H1 (cell line): ENCODE results near the gene CBLL1. TPM values are rescaled to one million over a fixed set of nuclear protein-coding genes. Genes with fewer than 3 reads are reported as not detected.

Experiments used
- CTCF ChIA-PET: fragments of 300-600 bp; sonication (Branson Sonifier 250); formaldehyde crosslinking; loops from one replicate; lab custom pipeline; 2021; ENCODE audit not compliant: partially characterized antibody; lab: Charles Lee
- POLR2A ChIA-PET: fragments of 300-600 bp; sonication (Branson Sonifier 250); formaldehyde crosslinking; loops from one replicate; lab custom pipeline; 2021; ENCODE audit warnings: inconsistent platforms; ENCODE audit not compliant: partially characterized antibody; lab: Charles Lee
- DNase-seq, 2 experiments: peaks; one replicate each; pipeline versions ENCODE4 v3.0.0 to v3.0.0-alpha.2; 2010 to 2022; ENCODE audit warnings: low spot score in 2 of 2, low read depth in 1 of 2, mixed read lengths in 1 of 2
- FAIRE-seq: peaks from 2 replicates; lab custom pipeline; 2011; peaks lifted over from hg19 to GRCh38; lab: Jason Lieb, UNC
- H2AFZ ChIP-seq: 2 replicates; pipeline ENCODE4 v1.8.1; 2012; ENCODE audit warnings: low read length, inconsistent platforms
- H2AK5ac ChIP-seq: 2 replicates; pipeline ENCODE4 v1.6.1; 2013; ENCODE audit warnings: low read depth, low read length
- H2BK120ac ChIP-seq: replicated peaks from 2 replicates; pipeline ENCODE3; 2013; ENCODE audit warnings: low read depth, low read length, inconsistent platforms
- H2BK12ac ChIP-seq: 2 replicates; pipeline ENCODE4 v1.6.1; 2013; ENCODE audit warnings: low read depth, low read length
- H2BK15ac ChIP-seq: 2 replicates; pipeline ENCODE4 v1.6.1; 2013; ENCODE audit warnings: low read length
- H2BK20ac ChIP-seq: 2 replicates; pipeline ENCODE4 v1.6.1; 2013; ENCODE audit warnings: low read length
- H2BK5ac ChIP-seq: 2 replicates; pipeline ENCODE4 v1.6.1; 2013; ENCODE audit warnings: low read depth, low read length
- H3K14ac ChIP-seq: 2 replicates; pipeline ENCODE4 v1.6.1; 2013; ENCODE audit warnings: inconsistent platforms; ENCODE audit not compliant: insufficient read length
- H3K18ac ChIP-seq: 2 replicates; pipeline ENCODE4 v1.6.1; 2013; ENCODE audit warnings: low read length; ENCODE audit errors: extremely low read depth
- H3K23ac ChIP-seq: 2 replicates; pipeline ENCODE4 v1.6.1; 2013; ENCODE audit warnings: inconsistent platforms; ENCODE audit not compliant: insufficient read length
- H3K23me2 ChIP-seq: 2 replicates; pipeline ENCODE4 v1.6.1; 2013; ENCODE audit warnings: low read depth, low read length
- H3K27ac ChIP-seq: 2 replicates; pipeline ENCODE4 v1.6.1; 2011; ENCODE audit warnings: low read depth, low read length, inconsistent platforms
- H3K27me3 ChIP-seq, 4 experiments: replicated peaks in 1 of 4; 1 replicate in 1 of 4; 2 replicates in 3 of 4; pipeline versions ENCODE4 v1.6.1 to v1.8.1; 2011 to 2013; ENCODE audit warnings: low read length in 3 of 4, mild to moderate bottlenecking in 3 of 4, inconsistent platforms in 2 of 4, mixed read lengths in 2 of 4, moderate library complexity in 1 of 4; ENCODE audit not compliant: control insufficient read depth in 3 of 4, insufficient read depth in 3 of 4; ENCODE audit errors: extremely low read depth in 1 of 4
- H3K36me3 ChIP-seq, 4 experiments: 2 replicates each; pipeline versions ENCODE4 v1.6.1 to v1.8.1; 2011 to 2013; ENCODE audit warnings: mild to moderate bottlenecking in 4 of 4, low read length in 3 of 4, moderate library complexity in 2 of 4, control low read depth in 1 of 4, inconsistent platforms in 1 of 4; ENCODE audit not compliant: insufficient read depth in 4 of 4, control insufficient read depth in 2 of 4
- H3K4ac ChIP-seq: replicated peaks from 2 replicates; pipeline ENCODE3; 2013; ENCODE audit warnings: low read length, low read depth, mixed read lengths, inconsistent platforms; ENCODE audit not compliant: insufficient read length
- H3K4me1 ChIP-seq, 4 experiments: replicated peaks in 1 of 4; 1 replicate in 1 of 4; 2 replicates in 3 of 4; pipeline versions ENCODE4 v1.6.1 to v1.8.1; 2011 to 2013; ENCODE audit warnings: low read length in 3 of 4, inconsistent platforms in 2 of 4, mixed read lengths in 1 of 4; ENCODE audit not compliant: insufficient read depth in 4 of 4, control insufficient read depth in 3 of 4
- H3K4me2 ChIP-seq, 2 experiments: 2 replicates each; pipeline versions ENCODE4 v1.6.1 to v1.8.1; 2011 to 2013; ENCODE audit warnings: low read depth in 2 of 2, low read length in 2 of 2, control low read depth in 1 of 2, inconsistent platforms in 1 of 2, mild to moderate bottlenecking in 1 of 2; ENCODE audit not compliant: insufficient read depth in 1 of 2
- H3K4me3 ChIP-seq, 4 experiments: fragments of 200-600, 300-600 bp in 1 of 4; sonication (generic), shearing (Covaris generic), sonication (Bioruptor Twin) in 1 of 4; 2 replicates each; pipeline versions ENCODE4 v1.5.1 to v1.8.1; 2011 to 2016; ENCODE audit warnings: low read length in 4 of 4, low read depth in 3 of 4, control low read depth in 2 of 4, inconsistent platforms in 2 of 4, mild to moderate bottlenecking in 2 of 4, mixed read lengths in 1 of 4, moderate library complexity in 1 of 4; ENCODE audit not compliant: insufficient read depth in 2 of 4; ENCODE audit errors: extremely low read depth in 1 of 4
- H3K56ac ChIP-seq: replicated peaks from 2 replicates; pipeline ENCODE3; 2013; ENCODE audit warnings: low read depth, mild to moderate bottlenecking, mixed read lengths, low read length, inconsistent platforms; ENCODE audit not compliant: insufficient read length
- H3K79me1 ChIP-seq: 2 replicates; pipeline ENCODE4 v1.6.1; 2013; ENCODE audit warnings: low read depth, low read length, control low read depth
- H3K79me2 ChIP-seq, 2 experiments: 2 replicates each; pipeline versions ENCODE4 v1.6.1 to v1.8.1; 2012 to 2013; ENCODE audit warnings: low read length in 2 of 2, mild to moderate bottlenecking in 2 of 2, inconsistent platforms in 1 of 2; ENCODE audit not compliant: insufficient read depth in 2 of 2, control insufficient read depth in 1 of 2
- H3K9ac ChIP-seq, 4 experiments: replicated peaks in 1 of 4; 1 replicate in 1 of 4; 2 replicates in 3 of 4; pipeline versions ENCODE4 v1.6.1 to v1.8.1; 2011 to 2013; ENCODE audit warnings: low read depth in 3 of 4, low read length in 3 of 4, control low read depth in 2 of 4, mild to moderate bottlenecking in 2 of 4, moderate library complexity in 2 of 4, inconsistent platforms in 1 of 4; ENCODE audit errors: extremely low read depth in 1 of 4
- H3K9me3 ChIP-seq, 2 experiments: 2 replicates each; pipeline versions ENCODE4 v1.6.1 to v1.8.1; 2012 to 2013; ENCODE audit warnings: mild to moderate bottlenecking in 2 of 2, moderate library complexity in 2 of 2, control low read depth in 1 of 2, inconsistent platforms in 1 of 2, low read depth in 1 of 2, low read length in 1 of 2, mixed read lengths in 1 of 2; ENCODE audit not compliant: insufficient read depth in 2 of 2
- H4K20me1 ChIP-seq, 2 experiments: replicated peaks in 1 of 2; 2 replicates each; pipeline versions ENCODE3 to v1.8.1; 2011 to 2013; ENCODE audit warnings: inconsistent platforms in 2 of 2, low read length in 2 of 2, mild to moderate bottlenecking in 1 of 2; ENCODE audit not compliant: insufficient read depth in 2 of 2, control insufficient read depth in 1 of 2
- H4K5ac ChIP-seq: 2 replicates; pipeline ENCODE4 v1.6.1; 2013; ENCODE audit warnings: low read length, low read depth, mixed read lengths, inconsistent platforms; ENCODE audit not compliant: insufficient read length
- H4K8ac ChIP-seq: 2 replicates; pipeline ENCODE4 v1.8.0; 2013; ENCODE audit warnings: mild to moderate bottlenecking, moderate library complexity, low read length, inconsistent platforms; ENCODE audit not compliant: insufficient read depth; ENCODE audit errors: extremely low read depth
- H4K91ac ChIP-seq: replicated peaks from 2 replicates; pipeline ENCODE3; 2013; ENCODE audit warnings: low read length, mixed read lengths, inconsistent platforms; ENCODE audit not compliant: insufficient read length
- BCL11A ChIP-seq, 2 experiments: IDR thresholded peaks; one replicate each; pipeline ENCODE4 v1.6.1; 2011; ENCODE audit warnings: low read depth in 2 of 2, low read length in 2 of 2, mild to moderate bottlenecking in 2 of 2
- SP1 ChIP-seq: IDR thresholded peaks from 2 replicates; pipeline ENCODE4 v1.6.1; 2011; ENCODE audit warnings: low read depth, low read length
- SP2 ChIP-seq: IDR thresholded peaks from 2 replicates; pipeline ENCODE4 v1.6.1; 2012; ENCODE audit warnings: mild to moderate bottlenecking, low read length, inconsistent platforms
- SP4 ChIP-seq: IDR thresholded peaks from 2 replicates; pipeline ENCODE4 v1.6.1; 2012; ENCODE audit warnings: low read length, inconsistent platforms
- TAF1 ChIP-seq: IDR thresholded peaks from 2 replicates; pipeline ENCODE4 v1.6.1; 2011; ENCODE audit warnings: mild to moderate bottlenecking, low read depth, low read length
- ZNF274 ChIP-seq: IDR thresholded peaks from 2 replicates; pipeline ENCODE4 v1.7.0; 2012; ENCODE audit warnings: low read length, borderline replicate concordance; ENCODE audit errors: extremely low read depth
- WGBS, 2 experiments: shearing (Covaris generic) in 1 of 2; methylation state at CpG; one replicate each; pipeline versions ENCODE4 v1.1.6 to v1.1.7; 2013 to 2015; ENCODE audit warnings: low lambda C conversion rate in 2 of 2, mixed read lengths in 2 of 2, inconsistent platforms in 1 of 2, low coverage in 1 of 2, missing lambda C conversion rate in 1 of 2; ENCODE audit not compliant: insufficient replicate concordance in 2 of 2, insufficient coverage in 1 of 2, insufficient read length in 1 of 2; ENCODE audit errors: extremely low coverage in 1 of 2, missing lambda C conversion rate in 1 of 2; 5-methylcytosine and 5-hydroxymethylcytosine counted together
- polyA plus RNA-seq, 7 experiments: library from polyadenylated mRNA; depleted of rRNA in 3 of 7; stranded (reverse) in 5 of 7; unstranded in 2 of 7; fragments of >200 nt in 5 of 7; fragments of 200-250 nt in 2 of 7; gene quantifications; 1 replicate in 5 of 7; 2 replicates in 1 of 7; 4 replicates in 1 of 7; pipeline versions ENCODE4 v1.2.1 to v1.2.3, GENCODE V29; 2011 to 2013; ENCODE audit warnings: missing spikeins in 2 of 7, mixed read lengths in 2 of 7
- total RNA-seq: library from RNA; stranded (reverse); fragmentation: NEBNext Ultra II Directional; extraction: Animal tissue kit (Norgen Biotek cat#: 25700); gene quantifications from 2 replicates; pipeline ENCODE4 v1.2.1, GENCODE V29; 2021

Gene CBLL1
- total and polyA plus RNA-seq, 2 of the 8 experiments (the other 6 are each of a cell fraction or from before 2014, with no cell fraction given), result 27.0 to 34.0 TPM

GRCh38 chr7:107758667-107759066, 14.7 kb downstream of the CBLL1 start:
- Histone ChIP-seq H3K4me1 (no peaks in the 10 kb centered on the region), H4K91ac (no peak overlapping the region), H3K27ac (no peak overlapping the region), H3K18ac (no peak overlapping the region), H2AFZ (no peak overlapping the region), H3K14ac (no peak overlapping the region), H3K27me3 (no peaks in the 10 kb centered on the region), H4K8ac (peak overlapping the region; percentile 51; the same call in 1 of the 2 replicates), H3K79me1 (no peaks in the 10 kb centered on the region; the same call in 1 of the 2 replicates), H3K4me3 (no peak overlapping the region), H2BK15ac (no peak overlapping the region), H3K23me2 (no peaks in the 10 kb centered on the region), H2AK5ac (no peak overlapping the region), H4K5ac (no peak overlapping the region), H3K9me3 (no peaks in the 10 kb centered on the region), H3K79me2 (no peaks in the 10 kb centered on the region), H2BK120ac (no peak overlapping the region), H2BK20ac (no peak overlapping the region), H3K4ac (no peak overlapping the region), H4K20me1 (peaks cover 0 to 6% of the 10 kb centered on the region in 2 experiments), H3K56ac (no peak overlapping the region), H3K36me3 (peaks cover 7 to 58% (median 27%) of the 10 kb centered on the region in 4 experiments; a peak in 7 of 8 replicates), H3K9ac (no peak overlapping the region), H3K4me2 (no peak overlapping the region), H2BK5ac (no peak overlapping the region), H3K23ac (no peak overlapping the region), H2BK12ac (no peak overlapping the region)
- FAIRE-seq, result no peak
- 100% methylated on average over 1 of the region's 1 CpG; no CpG with 5 or more reads in 1 of the 2 experiments for WGBS, 2 experiments
- no peak for TF ChIP-seq BCL11A (IDR thresholded peaks at IDR 0.05; ENCODE audit: low read depth in 2 of 2, low read length in 2 of 2)
- TF ChIP-seq ZNF274, result no peak
- TF ChIP-seq TAF1, result no peak
- TF ChIP-seq SP4, result no peak
- TF ChIP-seq SP1, result no peak
- no peak for TF ChIP-seq SP2
- CTCF ChIA-PET, result interaction anchor here (1.4 kb wide), 1 partner anchor 119 kb away, joined by 4 read pairs; no protein-coding TSS in a partner anchor
- DNase-seq, result no peak
- POLR2A ChIA-PET, result no interaction called here
